GM19452 (cell line): ENCODE data around the gene PAK3.
A peak's percentile ranks its signal among the peaks of the same experiment; 100 is the strongest.

Experiments used
- ATAC-seq: cut with Tn5 transposase; IDR thresholded peaks from one replicate; pipeline ENCODE4 v1.9.1; 2021; ENCODE audit not compliant: unreplicated experiment

PAK3 gene

GRCh38 chrX:111095974-111096895 is at the start of gene PAK3:
TSS of gene PAK3 (plus strand) at chrX:111096191. CDS start at chrX:111123104, 26,913 bp downstream.
- peak; percentile 53 for ATAC-seq

GRCh38 chrX:111047575-111047974 is 48.4 kb upstream of the PAK3 start:
- ATAC-seq, result no peak

- ATAC-seq, result no peak
Measured at GRCh38 chrX:111052478-111052877, 43.5 kb upstream of the PAK3 start.

- no peak for ATAC-seq
Measured at GRCh38 chrX:111071542-111072277, 24.3 kb upstream of the PAK3 start.

- no peak for ATAC-seq
Measured at GRCh38 chrX:111083081-111083480, 12.9 kb upstream of the PAK3 start.

- no peak for ATAC-seq
Measured at GRCh38 chrX:111086591-111087006, 9.4 kb upstream of the PAK3 start.

GRCh38 chrX:111088628-111089027 is 7.4 kb upstream of the PAK3 start:
- no peak for ATAC-seq

GRCh38 chrX:111090458-111090857 is 5.5 kb upstream of the PAK3 start:
- ATAC-seq, result no peak

- ATAC-seq, result peak; percentile 59
Measured at GRCh38 chrX:111098874-111099273, 2.9 kb downstream of the PAK3 start.

GRCh38 chrX:111100191-111100590 is 4.2 kb downstream of the PAK3 start:
- ATAC-seq, result peak; percentile 52

- ATAC-seq, result no peak
Measured at GRCh38 chrX:111101580-111101979, 5.6 kb downstream of the PAK3 start.

GRCh38 chrX:111102636-111103035 is 6.6 kb downstream of the PAK3 start:
- ATAC-seq, result no peak

- no peak for ATAC-seq
Measured at GRCh38 chrX:111103246-111103645, 7.3 kb downstream of the PAK3 start.

GRCh38 chrX:111110098-111110775 is 14.2 kb downstream of the PAK3 start:
- ATAC-seq, result no peak

- ATAC-seq, result no peak
Measured at GRCh38 chrX:111114806-111115205, 18.8 kb downstream of the PAK3 start.

- no peak for ATAC-seq
Measured at GRCh38 chrX:111116666-111117065, 20.7 kb downstream of the PAK3 start.

- no peak for ATAC-seq
Measured at GRCh38 chrX:111119341-111119740, 23.4 kb downstream of the PAK3 start.

GRCh38 chrX:111123125-111123524 is 27.1 kb downstream of the PAK3 start:
- peak; percentile 73 for ATAC-seq

- ATAC-seq, result peak; percentile 48
Measured at GRCh38 chrX:111123606-111124179, 27.7 kb downstream of the PAK3 start.

- no peak for ATAC-seq
Measured at GRCh38 chrX:111124418-111124817, 28.4 kb downstream of the PAK3 start.

- no peak for ATAC-seq
Measured at GRCh38 chrX:111127038-111127437, 31.0 kb downstream of the PAK3 start.
